ENCODE results near the gene KCNN2.

KCNN2 gene

GRCh38 chr5:114477816-114478334 lies 116.0 kb downstream of the KCNN2 start:
- DNase-seq (ENCODE audit: insufficient read length, low spot score), result no peak
- FAIRE-seq, result no peak

GRCh38 chr5:114500756-114501155 lies 138.9 kb downstream of the KCNN2 start:
- DNase-seq (ENCODE audit: insufficient read length, low spot score) (no peak), FAIRE-seq (no peak)

GRCh38 chr5:114504560-114504959 lies 142.7 kb downstream of the KCNN2 start:
- FAIRE-seq (no peak), DNase-seq (ENCODE audit: insufficient read length, low spot score) (no peak)

- FAIRE-seq (no peak), DNase-seq (ENCODE audit: insufficient read length, low spot score) (no peak)
Measured at GRCh38 chr5:114524221-114524620, 162.4 kb downstream of the KCNN2 start.

GRCh38 chr5:114544561-114544960 lies 182.7 kb downstream of the KCNN2 start:
- DNase-seq (ENCODE audit: insufficient read length, low spot score) (no peak), FAIRE-seq (no peak)

Data from GM19239 (cell line).